HG03196 (cell line): ENCODE measurements around the gene BRICD5.
"Not testable (repeated sequence)": the region's sequence is repeated elsewhere in the genome, so short reads cannot be mapped to it uniquely, and the experiment has no call there.

Source experiments
- ATAC-seq: cut with Tn5 transposase; IDR thresholded peaks from one replicate; pipeline ENCODE4 v1.9.1; 2021; ENCODE audit not compliant: unreplicated experiment

Gene BRICD5

DNA sequence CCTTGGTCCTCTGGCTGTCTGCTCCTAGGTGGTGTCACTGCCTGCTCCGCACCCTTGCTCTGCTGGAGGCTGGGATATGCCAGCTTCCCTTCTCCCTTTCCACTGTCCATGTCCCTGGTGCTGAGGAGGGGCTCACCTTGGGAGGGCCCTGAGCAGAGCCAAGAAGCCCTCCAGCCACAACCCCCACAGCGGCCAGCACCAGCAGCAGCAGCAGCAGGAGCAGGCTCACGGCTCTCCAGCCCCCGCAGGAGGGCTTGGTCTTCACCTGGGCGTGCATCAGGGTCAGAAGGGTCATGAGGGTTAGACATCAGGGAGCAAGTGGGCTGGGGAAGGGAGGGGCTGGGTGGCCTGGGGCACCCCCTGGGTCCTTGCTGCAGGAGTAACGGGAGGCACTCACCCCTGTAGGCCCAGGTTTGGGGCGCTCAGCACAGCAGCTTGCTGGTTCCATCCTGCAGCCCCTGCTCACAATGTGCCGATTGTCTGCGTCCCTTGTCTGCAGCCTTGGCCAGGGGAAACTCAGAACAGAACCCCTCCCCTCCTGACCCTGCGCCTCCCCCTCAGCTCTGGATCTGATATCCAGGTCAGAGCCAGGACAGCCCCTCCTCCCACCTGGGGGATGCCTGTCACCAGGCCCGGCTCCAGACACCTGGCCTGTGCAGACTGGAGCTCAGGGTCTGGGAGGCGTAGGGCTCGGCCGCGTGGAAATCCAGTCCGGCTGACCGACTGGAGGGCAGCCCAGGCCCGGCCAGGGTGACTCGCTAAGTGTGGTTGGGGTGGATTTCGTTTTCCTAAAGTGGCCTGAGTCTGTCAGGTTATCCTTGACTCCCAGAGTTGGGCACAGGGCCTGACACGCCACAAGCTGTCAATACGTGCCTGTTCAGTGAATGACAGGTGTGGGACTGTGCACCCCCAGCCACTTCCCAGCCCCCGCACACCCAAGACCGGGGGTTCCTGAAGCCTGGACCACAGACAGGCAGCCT is at the start of gene BRICD5:
BRICD5 (minus strand) TSS at position 478 of the 980 bp plus-strand sequence; CDS start at position 448, 30 bp downstream.
- no peak for ATAC-seq

DNA sequence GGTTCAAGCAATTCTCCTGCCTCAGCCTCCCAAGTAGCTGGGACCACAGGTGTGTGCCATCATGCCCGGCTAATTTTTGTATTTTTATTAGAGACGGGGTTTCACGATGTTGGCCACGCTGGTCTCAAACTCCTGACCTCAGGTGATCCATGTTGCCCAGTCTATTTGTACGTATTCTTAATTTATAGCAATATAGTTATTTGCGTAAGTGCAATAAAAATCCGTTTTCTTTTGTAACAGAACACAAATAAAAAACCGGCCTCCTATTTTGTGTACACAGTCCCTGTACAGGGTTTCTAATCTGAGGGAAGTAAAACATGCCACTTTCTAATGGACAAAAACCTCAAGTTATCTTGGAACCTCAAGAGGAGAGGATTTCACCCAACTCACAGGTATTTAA is 49.6 kb upstream of the BRICD5 start:
- no peak for ATAC-seq

DNA sequence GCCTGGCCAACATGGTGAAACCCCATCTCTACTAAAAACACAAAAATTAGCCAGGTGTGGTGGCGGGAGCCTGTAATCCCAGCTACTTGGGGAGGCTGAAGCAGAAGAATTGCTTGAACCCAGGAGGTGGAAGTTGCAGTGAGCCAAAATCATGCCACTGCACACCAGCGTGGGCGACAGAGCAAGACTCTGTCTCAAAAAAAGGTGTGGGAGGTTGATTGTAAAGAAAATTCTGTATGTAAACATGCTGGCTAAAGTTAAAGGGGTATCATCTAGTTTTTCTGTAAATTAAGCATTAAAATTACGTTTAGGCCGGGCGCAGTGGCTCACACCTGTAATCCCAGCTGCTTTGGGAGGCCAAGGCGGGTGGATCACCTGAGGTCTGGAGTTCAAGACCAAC is 47.9 kb upstream of the BRICD5 start:
- ATAC-seq, result not testable (repeated sequence)

DNA sequence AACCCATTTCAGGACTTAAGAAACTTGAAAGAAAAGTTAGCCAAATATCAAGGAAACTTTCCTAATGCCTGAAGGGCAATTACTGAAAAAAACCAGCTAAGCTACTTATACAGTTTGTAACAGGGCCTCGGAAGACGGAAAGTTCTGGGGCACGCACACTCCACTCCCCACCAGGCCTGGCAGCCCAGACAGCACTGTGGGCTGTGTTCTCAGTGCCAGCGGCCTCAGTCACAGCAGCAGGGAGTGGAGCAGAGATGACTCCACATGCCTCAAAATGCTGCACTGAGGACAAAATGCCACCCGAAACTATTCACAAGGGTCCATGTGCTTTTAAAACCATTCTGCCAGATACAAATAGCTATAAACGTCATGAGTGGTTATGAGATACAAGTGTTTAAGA is 47.1 kb upstream of the BRICD5 start:
- ATAC-seq, result no peak

DNA sequence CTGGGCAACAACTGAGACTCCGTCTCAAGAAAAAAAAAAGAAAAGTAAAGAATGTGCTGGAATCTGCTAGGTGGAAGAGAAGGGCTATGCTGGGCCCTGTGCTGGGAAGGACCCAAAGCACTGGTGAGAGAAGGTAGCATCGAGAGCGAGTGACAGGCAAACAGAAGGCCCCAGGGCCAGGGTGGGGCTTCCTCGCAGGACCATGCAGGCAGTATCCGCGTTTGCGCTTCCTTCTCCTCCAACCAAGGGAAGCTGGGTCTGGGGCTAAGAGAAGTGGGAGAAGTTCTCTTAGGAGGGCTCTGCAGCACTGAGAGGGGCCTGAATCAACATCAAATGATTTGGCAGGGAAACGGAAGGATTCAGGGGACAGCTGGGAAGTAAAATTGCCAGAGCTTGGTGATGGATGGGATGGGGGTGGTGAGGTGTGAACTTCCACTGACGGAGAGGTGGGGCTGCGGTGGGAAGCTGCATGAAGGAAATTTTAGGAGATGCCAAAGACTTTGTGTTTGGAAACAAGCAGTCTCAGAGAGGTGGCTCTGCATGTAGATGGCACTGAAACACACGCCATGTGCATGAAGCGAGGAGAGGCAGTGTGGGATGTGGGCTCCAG is 46.0 kb upstream of the BRICD5 start:
- ATAC-seq, result no peak

DNA sequence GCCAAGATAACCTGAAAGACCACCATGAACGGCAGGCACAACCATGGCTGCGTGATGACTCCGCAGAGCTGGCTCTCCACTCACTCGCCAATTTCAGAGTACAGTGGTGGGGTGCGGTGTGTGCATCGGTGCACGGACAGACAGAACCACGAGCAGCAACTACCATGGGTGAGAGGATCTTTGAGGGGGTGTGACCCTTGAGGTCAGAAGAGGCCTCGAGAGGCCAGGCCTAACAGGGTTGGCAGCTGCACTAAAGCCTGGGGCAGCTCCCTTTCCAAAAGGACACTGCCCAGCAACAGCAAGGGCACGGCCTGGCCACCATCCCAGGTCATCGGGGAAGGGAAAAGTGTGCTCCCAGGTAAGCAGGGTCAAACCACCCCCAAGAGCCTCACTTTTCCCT is 42.6 kb upstream of the BRICD5 start:
- no peak for ATAC-seq

DNA sequence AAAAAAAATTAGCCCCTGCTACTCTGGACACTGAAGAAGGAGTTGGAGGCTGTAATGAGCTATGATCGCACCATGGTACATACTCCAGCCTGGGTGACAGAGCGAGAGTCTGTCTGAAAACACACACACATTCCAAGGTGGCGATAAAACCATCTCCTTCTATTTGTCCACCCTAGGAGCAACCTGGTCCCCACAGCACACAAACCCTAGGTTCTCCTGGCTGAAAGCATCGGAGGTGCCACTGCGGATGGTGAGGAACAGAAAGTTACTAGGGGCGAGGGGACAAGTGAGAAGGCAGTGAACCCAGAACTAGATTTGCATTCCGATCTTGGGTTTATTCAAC is 42.1 kb upstream of the BRICD5 start:
- no peak for ATAC-seq

DNA sequence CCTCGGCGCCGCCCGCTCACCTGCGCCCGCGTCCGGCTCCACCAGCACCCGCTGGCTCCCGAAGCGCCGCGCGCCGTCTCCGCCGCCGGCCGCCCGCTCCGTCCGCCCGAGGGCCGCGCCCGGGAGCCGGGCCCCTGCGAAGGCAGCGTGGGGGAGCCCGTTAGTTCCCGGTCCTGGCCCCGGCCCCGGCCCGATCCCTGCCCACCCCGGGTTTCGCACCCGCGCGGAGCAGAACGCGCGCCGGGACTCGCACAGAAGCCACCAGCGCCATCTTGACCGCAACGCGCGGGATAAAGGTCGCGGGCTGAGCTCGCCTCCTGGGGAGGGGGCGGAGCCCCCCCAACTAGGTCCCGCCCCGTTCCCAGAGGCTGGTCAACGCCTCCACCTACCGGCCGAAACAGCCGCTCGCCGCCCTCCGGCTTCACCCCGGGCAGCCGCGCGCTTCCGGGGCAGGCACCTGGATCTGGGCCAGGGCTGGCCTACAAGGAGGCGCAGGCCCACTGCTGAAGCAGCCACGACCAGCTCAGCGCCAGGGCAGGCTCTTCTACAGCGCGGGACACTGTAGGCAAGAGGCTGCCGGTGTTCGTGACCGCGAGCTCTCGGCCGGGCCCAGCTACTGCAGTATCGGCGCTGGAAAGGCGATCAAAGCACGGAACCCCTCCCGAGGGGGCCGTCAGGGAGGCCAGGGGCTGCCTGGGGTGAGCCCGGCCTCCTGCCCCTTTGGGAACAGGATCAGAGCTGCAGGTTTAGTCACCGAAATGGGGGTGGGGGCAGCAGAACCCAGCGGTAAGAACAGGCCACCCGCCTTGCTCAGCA is 40.8 kb upstream of the BRICD5 start, which contains the start of gene ECI1:
ECI1 (minus strand) TSS at position 292 of the 816 bp plus-strand sequence; CDS start at position 271, 21 bp downstream.
- ATAC-seq, result peak; percentile 85

DNA sequence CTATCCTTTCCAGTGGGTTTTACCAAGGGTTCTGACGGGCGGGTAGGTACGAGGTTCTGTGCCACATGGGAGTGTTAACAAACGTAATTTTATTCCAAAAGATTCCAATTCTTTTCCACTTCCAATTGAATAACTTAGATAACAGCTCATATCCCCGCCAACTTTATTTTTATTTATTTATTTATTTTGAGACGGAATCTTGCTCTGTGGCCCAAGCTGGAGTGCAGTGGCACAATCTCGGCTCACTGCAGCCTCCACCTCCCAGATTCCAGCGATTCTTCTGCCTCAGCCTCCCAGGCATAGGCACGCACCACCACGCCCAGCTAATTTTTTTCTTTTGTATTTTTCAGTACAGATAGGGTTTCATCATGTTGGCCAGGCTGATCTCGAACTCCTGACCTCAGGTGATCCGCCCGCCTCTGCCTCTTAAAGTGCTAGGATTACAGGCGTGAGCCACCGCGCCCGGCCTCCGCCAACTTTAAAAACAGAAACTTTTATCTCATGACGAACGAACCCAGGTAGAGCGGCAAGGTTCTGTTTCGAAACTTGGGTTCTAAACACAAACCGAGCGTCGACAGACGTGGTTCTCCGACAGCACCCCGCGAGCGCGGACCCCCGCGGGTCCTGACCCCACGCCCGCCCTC is 40.1 kb upstream of the BRICD5 start:
- no peak for ATAC-seq

DNA sequence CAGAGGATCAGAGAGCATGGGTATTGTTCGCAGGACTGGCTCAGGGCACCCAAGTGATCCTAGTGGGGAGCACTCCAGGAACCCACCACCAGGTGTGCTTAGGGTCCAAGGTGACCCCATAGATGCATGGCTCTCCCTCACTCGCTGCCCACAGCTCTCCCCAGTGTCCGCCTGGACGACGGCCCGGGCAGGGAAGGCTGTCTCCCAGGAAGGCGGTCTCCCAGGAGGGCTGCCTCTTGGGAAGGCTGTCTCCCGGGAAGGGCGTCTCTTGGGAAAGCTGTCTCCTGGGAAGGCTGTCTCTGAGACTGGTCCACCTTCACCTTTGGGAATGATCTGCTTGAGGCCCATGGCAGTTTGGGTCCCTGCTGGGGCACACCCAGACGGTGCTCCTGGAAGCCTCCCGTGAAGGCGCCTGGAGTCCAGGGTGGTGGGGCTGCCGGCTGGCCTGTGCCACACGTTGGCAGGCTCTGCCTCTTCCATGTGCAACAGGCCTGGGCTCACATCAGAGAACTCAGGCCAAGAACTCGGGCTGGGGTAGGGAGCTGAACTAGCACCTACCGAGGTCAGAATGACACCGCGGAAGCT is 35.7 kb upstream of the BRICD5 start:
- ATAC-seq, result no peak

DNA sequence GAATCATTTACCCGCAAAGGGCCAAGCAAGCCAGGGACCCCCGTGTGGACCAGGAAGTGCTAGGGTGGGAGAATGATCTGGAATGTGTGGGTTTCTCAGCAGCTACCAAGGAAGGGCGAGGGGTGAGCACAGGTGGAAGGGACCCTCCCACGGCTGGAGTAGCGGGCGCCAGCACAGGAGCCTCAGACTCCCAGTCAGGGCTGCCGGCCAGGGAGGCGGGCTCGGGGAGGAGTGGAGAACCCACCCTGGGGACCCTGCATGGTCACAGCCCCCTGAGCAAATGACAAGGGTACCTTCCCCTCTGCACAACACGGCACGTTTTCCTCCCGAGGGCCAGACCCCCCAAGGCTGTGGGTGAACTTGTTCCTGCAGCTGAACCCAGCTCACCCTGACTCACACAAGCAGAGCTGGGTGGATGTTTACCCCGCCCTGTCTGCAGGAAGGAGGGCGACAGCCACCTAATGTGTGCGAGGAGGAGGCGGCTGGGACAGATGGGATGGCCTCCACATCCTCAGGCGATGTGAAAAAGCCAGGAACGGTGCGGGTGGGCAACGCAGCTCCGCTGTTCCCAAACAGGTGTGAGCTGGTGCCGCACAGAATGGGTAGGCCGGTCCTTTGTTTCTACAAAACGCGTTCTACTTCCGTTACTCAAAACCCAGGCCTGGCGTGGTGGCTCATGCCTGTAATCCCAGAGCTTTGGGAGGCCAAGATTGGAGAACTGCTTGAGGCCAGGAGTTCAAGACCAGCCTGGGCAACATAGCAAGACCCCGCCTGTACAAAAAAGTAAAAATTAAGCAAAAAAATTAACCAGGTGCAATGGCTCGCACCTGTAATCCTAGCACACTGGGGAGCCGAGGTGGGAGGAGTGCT is 34.5 kb upstream of the BRICD5 start:
- ATAC-seq, result no peak

DNA sequence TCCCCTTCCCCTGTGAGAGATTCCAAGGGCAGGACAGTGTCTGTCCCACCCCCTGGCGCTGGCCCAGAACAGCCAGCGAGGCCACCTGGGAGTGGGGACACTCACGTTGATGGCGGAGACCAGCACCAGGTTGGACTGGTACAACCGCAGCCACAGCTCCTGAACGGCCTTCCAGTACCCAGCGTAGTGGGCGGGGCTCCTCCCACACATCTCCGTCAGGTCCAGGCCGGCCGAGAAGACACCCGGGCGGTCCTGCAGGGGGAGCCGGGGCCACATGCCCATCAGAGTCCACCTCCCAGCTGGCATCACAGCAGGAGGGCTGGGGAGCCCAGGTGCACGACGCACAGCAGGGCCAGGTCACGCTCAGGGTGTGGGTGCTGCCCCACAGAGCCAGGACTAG is 33.6 kb upstream of the BRICD5 start:
- no peak for ATAC-seq

DNA sequence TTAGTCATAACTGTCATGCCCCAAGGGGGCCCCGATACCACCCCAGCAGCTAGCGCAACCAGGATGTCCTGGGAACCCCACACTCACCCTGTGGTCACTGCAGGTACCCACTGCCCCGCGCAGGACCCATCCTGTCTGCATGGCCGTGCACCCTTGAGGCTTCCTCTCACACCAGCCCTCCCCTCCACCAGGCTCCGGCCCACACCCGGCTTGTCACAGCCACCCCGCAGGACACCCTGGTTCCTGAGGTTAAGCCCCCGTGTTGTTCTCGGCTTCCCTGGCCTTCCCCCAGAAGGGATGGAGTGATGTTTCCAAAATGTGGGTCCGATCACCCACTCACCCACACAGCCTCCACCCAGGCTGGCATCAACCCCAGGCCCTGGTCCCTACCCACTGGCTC is 33.1 kb upstream of the BRICD5 start:
- no peak for ATAC-seq

DNA sequence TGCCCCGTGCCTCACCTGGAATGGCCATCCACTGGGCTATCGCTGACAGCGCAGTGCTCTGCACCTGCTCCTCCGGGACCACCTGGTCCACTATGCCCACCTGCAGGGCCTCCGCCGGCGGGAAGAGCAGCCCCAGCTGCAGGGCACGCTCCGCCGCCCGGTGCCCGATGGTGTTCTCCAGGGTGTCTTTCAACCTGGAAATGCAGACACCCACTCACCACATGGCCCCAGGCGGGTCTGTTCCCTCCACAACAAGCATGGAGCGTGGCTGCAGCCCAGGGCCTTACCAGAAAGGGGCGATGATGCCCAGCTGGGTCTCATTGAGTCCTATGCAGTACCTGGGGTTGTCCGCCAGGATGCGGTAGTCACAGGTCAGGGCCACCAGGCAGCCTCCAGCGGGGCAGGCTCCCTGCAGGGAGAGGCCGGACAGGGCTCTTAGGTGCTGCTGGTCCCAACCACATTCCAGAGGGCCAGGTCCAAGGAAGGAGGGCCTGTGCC is 32.4 kb upstream of the BRICD5 start:
- ATAC-seq, result no peak

DNA sequence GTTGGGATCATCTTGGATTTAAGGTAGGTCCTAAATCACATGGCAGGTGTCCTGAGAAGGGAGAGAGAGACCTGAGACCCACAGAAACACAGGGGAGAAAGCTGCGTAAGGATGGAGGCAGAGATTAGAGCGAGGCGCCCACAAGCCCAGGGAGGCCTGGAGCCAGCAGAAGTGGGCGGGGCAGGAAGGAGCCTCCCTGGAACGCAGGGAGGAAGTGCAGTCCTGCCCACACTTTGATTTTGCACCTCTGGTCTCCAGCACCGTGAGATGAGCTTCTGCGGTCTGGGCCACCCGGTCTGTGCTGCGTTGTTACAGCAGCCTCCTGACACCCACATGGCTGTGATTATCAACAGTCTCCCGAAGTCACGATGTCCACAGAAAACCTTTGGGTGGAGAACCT is 31.9 kb upstream of the BRICD5 start:
- ATAC-seq, result no peak

DNA sequence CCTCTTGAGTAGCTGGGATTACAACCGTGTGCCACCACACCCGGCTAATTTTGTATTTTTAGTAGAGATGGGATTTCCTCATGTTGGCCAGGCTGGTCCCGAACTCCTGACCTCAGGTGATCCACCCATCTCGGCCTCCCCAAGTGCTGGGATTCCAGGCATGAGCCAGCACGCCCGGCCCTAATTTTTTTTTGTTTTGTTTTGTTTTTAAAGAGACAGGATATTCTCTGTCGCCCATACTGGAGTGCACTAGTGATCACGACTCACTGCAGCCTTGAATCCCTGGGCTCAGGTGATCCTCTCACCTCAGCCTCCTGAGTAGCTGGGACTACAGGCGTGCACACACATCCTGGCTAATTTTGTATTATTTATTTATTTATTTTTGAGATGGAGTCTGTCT is 29.7 kb upstream of the BRICD5 start:
- ATAC-seq, result not testable (repeated sequence)

DNA sequence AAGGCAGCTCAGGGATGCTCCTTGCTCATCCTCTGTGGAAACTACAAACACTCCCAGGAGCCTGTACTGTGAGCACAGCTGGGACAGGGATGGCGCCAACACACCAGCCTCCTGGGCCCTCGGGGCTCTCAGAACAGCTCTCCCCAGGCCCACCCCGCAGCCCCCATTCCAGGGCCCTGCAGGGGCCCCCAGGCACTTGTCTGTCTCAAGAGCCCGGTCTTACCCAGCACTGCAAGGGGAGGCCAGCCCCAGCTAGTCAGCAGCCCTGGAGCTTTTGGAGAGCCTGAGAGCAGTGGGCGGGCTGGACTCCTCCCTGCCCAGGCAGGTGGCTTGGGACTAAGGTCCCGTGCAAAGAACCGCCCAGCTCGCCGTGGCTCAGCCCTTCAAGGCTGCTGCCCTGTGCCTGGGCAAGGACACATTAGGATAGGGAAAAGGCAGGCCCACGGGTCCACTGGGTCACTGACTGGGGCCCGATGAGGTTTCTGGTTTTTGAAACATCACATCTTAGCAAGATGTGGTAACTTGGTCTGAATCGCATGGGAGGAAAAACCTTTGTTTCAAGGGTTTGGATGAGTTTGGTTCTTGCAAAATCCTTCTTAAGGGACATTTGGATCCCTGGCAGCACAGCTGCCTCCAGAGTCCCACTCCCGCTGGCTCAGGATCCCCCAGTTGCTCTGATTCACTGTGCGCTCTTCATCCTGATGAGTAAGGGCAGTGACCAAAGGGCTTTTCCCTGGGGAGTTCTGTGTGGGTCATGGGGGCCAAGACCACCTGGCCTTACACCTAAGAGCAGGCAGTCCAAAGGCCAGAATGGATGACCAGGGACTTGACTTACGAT is 28.4 kb upstream of the BRICD5 start:
- no peak for ATAC-seq

DNA sequence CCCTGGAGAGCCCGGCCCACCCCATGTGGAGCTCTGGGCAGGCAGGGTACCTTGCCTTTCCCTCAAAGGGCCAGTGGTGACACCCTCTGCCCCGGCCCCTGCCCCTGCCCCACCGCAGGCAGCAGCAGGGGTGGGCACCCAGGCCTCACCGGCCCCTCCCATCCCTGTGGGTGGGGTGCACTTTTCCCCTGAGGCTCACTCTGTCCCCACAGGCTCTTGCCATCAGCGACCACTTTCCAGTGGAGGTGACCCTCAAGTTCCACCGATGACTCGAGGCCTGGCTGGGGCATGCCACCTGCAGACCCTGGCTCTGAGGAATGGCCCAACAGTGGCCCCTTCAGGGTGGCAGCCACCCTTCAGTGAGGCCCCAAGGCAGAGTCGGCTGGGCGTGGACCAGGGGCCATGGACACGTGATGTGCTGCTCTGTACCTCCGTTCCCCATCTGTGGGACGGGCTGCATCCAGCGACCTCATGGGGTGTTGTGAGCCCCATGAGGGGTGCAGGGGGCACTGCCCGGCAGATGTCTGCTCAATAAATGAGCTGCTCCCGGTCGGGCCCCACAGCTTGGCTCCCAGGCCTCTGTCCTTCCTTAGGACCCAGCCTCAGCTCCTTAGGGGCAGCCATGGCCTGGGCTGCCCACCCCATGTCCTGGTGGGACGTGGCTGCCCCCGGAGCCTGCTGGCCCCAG is 27.6 kb upstream of the BRICD5 start:
- no peak for ATAC-seq
